Loucy (cell line): ENCODE results near the gene GIPC3.

Source experiments
- CTCF ChIP-seq: fragments of 200-600 bp; sonication (generic); conservative IDR thresholded peaks from 2 replicates; pipeline ENCODE4 v1.5.1; 2014; ENCODE audit warnings: mild to moderate bottlenecking, antibody characterized with exemption, low read length
- EZH2phosphoT487 ChIP-seq: fragments of 200-600 bp; IDR thresholded peaks from 2 replicates; pipeline ENCODE4 v1.6.1; 2018; ENCODE audit warnings: antibody characterized with exemption, mild to moderate bottlenecking, moderate library complexity, borderline replicate concordance

GRCh38 chr19:3554254-3555083 lies 30.8 kb upstream of the GIPC3 start:
- no peak for TF ChIP-seq CTCF
- no peak for TF ChIP-seq EZH2phosphoT487
